GM12865 (cell line): Measurements from ENCODE around the gene ECE1.
A peak's percentile ranks its signal among the peaks of the same experiment; 100 is the strongest.

Source experiments
- DNase-seq: peaks from one replicate; pipeline ENCODE4 v3.0.0; 2010; ENCODE audit warnings: low read depth
- H3K4me3 ChIP-seq: 2 replicates; pipeline ENCODE4 v1.5.1; 2011; ENCODE audit warnings: mild to moderate bottlenecking, low read depth, low read length, control low read depth
- TF ChIP-seq, protein P1 (sequence below): IDR thresholded peaks from 2 replicates; pipeline ENCODE4 v1.5.1; 2011; ENCODE audit warnings: low read length, control low read depth, low read depth, inconsistent platforms; ENCODE audit not compliant: insufficient read depth; ENCODE audit errors: missing control alignments

The ECE1 gene

DNA sequence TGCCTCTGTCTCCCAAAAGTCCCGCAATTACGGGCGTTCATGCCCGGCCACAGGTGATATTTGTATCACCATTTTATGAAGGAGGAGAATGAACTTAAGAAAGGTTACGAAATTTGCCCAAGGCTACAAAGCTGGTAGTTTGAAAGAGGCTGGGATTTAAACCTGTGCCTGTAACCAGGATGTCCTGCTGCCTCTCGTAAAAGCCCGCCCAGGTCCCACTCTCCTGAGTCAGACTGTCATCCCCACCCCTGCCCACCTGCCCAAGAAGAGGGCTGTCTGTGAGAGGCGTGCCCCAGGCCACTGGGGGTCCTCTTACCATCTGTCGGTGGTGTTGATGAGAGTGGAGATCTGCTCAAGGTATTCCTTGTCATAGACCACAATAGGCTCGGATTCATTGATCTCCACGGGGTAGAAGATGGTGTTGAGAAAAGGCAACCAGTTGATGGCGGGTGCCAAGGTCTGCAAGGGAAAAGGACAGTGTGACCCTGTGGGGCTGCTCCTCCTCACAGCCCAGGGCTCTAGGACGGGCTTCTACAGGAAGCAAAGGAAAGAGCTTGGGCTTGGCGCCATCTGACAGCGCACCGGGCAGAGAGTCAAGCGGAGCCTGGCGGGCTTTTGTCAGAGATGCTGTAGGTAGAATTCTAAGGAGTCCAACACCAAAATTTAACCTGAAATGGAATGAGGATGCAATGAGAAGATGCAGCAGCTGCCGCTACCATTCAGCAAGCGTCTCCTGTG lies 43.2 kb downstream of the ECE1 start:
- TF ChIP-seq, protein P1, sequence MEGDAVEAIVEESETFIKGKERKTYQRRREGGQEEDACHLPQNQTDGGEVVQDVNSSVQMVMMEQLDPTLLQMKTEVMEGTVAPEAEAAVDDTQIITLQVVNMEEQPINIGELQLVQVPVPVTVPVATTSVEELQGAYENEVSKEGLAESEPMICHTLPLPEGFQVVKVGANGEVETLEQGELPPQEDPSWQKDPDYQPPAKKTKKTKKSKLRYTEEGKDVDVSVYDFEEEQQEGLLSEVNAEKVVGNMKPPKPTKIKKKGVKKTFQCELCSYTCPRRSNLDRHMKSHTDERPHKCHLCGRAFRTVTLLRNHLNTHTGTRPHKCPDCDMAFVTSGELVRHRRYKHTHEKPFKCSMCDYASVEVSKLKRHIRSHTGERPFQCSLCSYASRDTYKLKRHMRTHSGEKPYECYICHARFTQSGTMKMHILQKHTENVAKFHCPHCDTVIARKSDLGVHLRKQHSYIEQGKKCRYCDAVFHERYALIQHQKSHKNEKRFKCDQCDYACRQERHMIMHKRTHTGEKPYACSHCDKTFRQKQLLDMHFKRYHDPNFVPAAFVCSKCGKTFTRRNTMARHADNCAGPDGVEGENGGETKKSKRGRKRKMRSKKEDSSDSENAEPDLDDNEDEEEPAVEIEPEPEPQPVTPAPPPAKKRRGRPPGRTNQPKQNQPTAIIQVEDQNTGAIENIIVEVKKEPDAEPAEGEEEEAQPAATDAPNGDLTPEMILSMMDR, result no peak
- no peak for DNase-seq

GRCh38 chr1:21245688-21246229 lies 44.5 kb downstream of the ECE1 start:
- no peak for DNase-seq
- H3K4me3 ChIP-seq, result no peak overlapping the region

More for the DNA sequence above, 43.2 kb downstream of the ECE1 start:
- H3K4me3 ChIP-seq, result no peak overlapping the region

DNA sequence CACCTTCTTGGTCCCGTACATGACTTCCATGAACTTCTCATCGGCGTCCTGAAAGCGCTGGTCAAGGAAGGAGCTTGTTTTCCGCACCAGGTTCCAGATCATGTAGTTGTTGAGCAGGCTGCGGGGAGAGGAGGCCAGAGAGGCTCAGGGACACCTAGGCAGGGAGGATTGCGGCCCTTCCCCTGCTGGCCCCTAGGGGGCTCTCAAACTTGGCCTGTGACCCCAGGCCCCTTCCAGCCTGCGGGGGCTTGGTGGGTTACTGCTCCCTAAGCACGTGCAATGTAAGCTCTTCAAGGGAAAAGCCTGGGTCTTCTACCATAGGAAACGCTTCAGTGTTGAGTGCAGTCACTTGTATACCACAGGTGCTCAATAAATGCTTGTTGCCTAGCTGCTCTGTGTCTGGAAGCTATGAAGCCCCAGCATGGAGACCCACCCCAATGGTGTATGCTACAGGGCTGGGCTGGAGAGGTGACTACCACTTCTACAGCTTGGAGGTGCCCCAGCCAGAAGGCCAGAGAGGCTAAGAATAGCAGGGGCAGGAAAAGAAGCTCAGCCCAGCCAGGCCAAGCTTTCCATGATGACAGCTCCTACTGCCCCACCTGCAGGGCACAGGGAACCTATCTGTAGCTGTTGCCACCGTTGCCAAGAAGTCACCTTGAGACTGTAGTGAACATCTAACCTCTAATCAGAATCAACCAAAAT lies 45.1 kb downstream of the ECE1 start:
- no peak overlapping the region for H3K4me3 ChIP-seq
- no peak for DNase-seq
- TF ChIP-seq, protein P1, result peak; percentile 38

More at GRCh38 chr1:21245688-21246229, 44.5 kb downstream of the ECE1 start:
- TF ChIP-seq, protein P1, result no peak

- H3K4me3 ChIP-seq, result no peak overlapping the region
- TF ChIP-seq, protein P1, result no peak
- DNase-seq, result no peak
These were observed 46.1 kb downstream of the ECE1 start for GRCh38 chr1:21244154-21244553.

- DNase-seq, result no peak
- TF ChIP-seq, protein P1, result no peak
- no peak overlapping the region for H3K4me3 ChIP-seq
These were observed 47.4 kb downstream of the ECE1 start for GRCh38 chr1:21242846-21243245.

DNA sequence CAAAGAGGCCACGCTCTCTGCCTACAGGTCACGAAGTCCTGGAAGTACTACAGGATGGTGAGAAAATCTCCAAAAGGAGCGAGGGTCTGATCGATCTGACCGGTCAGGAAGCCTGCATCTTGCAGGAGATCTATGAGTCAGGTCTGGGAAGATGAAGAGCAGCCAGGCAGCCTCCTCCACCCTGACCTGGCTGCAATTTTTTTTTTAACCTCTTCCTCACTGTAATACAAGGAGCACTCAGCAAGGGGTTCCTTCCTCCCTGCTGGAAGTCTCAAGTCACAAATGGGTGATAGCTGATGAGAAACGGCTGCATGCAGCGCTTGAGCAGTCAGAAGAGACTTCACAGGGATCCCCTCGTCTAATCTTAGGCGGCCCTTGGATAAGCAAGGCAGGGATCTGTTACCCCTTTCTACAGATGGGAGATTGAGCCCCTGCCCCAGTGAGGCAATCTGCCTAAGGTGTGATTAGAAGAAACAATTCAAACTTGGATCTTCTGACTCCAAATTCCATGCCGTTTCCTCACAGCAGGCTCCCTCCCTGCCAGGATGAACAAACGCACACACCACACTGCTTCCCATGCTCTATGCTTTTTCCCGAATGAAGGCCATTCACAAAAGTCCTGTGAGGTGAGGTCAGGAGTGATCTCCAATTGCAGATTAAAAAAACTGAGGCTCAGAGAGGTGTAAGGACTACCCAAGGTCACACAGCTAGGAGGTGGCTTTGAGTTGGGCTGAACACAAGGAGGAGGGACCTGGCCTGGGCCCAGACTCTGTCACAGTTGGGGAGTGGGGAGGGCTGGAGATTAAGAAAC lies 48.3 kb downstream of the ECE1 start:
- no peak for DNase-seq
- H3K4me3 ChIP-seq, result no peak overlapping the region
- TF ChIP-seq, protein P1, result no peak
